NCI-H2107 treated with DMSO at 0.1 percent for 48 hours (cell line): Measurements from ENCODE around the gene ABCG4.
"Not testable (repeated sequence)": the region's sequence is repeated elsewhere in the genome, so short reads cannot be mapped to it uniquely, and the experiment has no call there.

Experiments
- DNase-seq: peaks from one replicate; lab custom pipeline; 2025; ENCODE audit not compliant: unreplicated experiment; lab: John Stamatoyannopoulos, UW

ABCG4 gene

GRCh38 chr11:119152604-119153003, 3.8 kb downstream of the ABCG4 start:
- no peak for DNase-seq

DNA sequence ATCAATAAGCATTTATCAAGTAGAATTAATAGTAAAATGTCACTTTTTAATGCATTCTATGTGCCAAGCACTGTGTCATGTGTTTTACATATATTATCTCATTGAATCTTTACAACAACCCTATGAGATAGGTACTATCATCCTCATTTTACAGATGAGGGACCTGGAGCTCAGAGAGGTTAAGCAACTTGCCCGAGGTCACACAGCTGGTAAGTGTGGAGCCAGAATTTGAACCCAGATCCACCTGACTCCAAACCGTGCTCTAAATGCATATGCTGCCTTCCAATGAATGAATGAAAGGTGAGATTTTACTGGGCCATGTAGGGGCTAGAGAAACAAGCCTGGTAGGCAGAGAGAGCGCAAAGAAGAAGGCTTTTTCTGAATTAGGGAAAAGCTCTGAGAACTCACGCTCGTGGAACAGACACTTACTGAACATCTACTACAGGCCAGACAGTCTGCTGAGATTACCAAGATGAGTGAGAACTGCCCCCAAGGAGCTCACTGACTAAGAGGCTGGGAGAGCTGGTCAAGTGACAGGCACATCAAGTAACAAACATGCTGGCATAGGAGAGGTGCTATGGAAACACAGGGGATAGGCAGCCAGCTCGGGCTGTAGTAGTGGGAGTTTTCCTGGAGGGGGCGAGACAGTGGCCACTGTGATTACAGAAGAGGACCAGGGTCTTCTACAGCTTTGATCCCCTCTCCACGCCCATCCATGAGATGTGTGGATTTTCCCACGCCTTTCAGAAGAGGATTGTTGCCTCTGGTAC, 4.4 kb downstream of the ABCG4 start:
- no peak for DNase-seq

DNA sequence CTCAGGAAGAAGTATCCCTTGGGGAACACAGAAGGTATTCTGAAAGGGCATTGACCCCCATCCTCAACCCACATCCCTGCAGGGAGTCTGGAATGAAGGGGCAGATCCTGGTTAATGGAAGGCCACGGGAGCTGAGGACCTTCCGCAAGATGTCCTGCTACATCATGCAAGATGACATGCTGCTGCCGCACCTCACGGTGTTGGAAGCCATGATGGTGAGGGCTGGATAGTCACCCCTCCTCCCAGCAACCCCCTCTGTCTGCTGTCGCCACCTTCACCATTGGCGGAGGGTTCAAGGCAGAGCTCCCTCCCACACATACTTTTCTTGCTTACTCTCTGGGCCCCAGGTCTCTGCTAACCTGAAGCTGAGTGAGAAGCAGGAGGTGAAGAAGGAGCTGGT, 5.3 kb downstream of the ABCG4 start:
- no peak for DNase-seq

DNA sequence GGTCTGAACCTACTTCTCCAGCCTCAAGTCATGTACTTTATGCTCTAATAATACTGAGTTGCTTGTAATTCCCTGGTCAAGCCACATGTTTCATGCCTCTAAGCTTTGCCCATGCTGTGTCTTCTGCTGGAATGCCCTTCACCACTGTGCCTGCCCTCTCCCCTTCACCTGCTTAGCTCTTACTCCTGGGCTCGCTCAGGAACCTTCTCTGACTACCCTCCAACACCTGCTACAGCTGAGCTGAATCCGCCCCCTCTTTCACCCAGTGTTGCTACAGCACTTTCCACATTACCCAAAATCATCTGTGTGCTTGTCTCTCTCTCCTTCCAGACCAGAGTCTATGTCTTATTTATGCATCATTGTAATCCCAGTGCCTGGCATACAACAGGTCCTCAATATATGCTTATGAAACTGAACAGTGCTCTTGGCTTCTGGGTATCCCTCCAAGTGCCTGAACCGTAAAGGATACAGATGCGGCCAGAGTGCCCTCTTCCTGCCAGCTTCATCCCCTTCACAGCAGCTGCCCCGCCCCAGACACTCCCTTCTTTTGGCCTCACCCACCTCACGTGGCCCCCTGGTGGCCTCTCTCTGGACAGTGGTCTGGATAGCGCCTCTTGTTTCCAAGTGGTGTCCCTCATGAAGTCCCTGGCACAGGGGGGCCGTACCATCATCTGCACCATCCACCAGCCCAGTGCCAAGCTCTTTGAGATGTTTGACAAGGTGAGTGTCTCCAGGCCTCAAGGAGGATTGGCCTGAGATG, 7.1 kb downstream of the ABCG4 start:
- no peak for DNase-seq

DNA sequence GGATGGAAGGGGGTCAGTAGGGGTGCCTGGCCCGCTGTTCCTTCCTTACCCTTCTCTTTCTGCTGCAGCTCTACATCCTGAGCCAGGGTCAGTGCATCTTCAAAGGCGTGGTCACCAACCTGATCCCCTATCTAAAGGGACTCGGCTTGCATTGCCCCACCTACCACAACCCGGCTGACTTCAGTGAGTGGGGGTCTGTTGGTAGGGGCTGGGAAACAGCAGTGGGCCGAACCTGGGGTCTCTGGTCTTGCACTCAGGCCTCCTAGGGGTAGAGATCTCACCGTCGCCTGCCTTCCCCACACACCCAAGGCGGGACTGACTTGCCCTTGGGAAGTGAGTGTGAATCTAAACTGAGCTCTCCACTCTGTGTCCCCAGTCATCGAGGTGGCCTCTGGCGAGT, 7.6 kb downstream of the ABCG4 start:
- no peak for DNase-seq

DNA sequence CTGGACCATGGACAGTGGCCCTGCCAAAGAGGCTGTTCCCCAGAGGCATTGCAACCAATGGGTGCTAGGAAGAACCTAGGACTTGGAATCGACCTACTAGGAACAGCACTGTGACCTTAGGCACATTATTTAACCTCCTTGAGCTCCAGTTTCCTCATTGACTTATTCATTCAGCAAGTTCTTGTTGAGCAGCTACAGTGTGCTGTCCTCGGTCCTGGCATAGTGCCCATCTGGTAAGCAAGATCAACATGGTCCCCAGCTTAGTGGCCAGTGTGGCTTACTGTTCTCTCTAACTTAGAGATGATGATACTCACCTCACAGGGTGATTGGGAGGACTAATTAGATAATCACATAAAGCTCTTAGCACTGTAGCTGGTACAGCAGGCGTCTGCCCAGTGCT, 8.2 kb downstream of the ABCG4 start:
- no peak for DNase-seq

GRCh38 chr11:119158467-119158866, 9.6 kb downstream of the ABCG4 start:
- no peak for DNase-seq

GRCh38 chr11:119160151-119160550, 11.3 kb downstream of the ABCG4 start:
- no peak for DNase-seq

DNA sequence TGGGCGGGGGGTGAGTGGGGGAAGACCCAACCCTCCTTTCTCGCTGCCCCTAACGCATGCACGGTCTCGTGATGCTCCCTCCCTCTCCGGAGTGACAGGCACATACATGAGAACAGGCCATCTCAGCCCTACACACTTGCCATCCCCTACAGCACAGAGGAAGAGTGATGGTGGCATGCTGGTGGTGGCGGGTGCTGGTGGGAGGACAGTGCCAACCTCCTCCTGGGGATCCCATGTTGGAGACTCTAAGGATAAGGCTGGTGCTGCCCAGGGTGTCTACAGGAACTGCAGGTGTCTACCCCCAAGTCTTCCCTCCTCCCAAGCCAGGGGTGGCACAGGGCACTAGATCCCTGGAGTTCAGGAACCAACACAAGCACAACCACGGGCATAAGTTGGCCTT, 13.0 kb downstream of the ABCG4 start:
- DNase-seq: no peak

DNA sequence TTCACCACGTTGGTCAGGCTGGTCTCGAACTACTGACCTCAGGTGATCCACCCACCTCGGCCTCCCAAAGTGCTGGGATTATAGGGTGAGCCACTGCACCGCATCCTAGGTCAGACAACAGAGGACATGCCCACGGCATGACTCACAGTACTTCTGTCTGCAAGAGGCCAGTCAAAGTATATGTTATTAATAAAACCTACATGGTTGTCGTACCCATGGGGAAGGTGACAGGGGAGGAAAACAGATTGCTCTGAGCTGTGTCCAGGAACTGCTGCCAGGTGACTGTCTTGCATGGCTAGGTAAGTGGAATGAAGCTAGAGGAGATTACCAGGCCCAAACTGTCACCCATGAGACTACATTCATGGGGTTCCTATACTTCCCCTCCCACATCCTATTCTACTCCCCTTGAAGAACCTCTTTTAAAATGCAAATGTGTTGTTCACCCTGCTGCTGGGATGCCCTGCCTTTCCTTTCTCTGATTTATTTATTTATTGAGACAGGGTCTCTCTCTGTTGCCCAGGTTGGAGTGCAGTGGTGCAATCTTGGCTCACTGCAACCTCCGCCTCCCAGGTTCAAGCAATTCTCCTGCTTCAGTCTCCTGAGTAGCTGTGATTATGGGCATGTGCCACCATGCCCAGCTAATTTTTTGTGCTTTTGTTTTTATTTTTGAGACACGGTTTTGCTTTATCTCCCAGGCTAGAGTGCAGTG, 17.7 kb downstream of the ABCG4 start:
- no peak for DNase-seq

- DNase-seq: not testable (repeated sequence)
These were observed 18.2 kb downstream of the ABCG4 start for GRCh38 chr11:119167077-119167458.

DNA sequence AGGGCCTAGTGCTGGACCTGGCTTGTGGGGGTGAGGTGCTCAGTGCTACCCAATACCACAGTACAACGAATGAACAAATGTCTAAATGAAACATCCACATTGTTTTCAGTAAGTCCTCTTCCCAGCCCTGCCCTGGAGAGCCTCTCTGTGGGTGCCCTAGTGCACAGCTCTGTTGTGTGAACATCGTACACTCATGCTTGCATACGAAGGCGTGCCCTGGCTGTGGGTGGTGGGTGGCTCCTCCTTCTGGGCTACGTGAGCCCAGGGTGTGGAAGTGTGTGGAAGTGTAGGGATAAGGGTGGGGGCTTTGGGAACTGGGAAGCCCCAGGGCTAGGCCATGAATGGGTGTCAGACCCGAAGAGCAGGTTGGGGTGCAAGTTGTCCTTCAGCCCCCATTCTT, 19.1 kb downstream of the ABCG4 start:
- DNase-seq: no peak

DNA sequence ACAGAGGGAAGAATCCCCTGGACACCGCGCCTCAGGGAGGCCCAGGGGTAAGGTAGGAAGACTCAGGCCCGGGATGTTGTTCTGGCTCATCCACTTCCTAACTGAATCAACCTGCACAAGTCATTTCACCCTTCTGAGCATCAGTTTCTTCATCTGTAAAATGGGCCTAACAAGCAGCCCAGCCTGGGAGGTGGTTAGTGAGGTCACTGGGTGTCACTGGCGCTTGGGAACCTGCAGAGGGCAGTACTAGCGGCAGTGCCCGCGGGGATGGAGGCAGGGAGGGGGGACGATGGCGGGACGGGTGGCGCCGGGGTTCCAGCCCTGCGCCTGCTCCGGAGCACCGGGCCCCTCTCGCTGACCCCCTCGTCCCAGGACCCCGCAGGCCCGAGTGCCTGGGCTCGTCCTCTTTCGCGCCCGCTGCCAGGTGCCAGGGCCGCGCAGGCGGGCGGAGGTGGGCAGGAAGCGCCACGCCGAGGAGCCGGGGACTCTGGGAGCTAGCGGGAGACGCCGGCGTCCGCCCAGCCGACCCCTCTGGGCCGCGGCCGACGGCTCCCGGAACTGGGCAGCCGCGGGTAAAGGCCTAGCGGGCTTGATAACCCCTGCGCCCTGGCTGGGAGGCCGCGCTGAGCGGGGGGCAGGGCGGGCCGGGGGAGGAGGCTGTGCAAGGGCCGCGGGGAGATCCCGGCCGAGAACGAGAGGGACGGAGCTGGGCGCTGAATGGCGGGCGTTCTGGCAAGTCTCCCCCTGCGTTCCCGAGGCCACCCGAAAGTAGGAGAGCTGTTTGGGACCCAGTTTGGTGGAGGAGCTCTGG, 19.8 kb downstream of the ABCG4 start, which contains the start of gene NLRX1:
NLRX1 (plus strand) TSS at position 255 of the 811 bp plus-strand sequence. CDS start 2,679 bp downstream, outside the sequence.
- peak; percentile 53 for DNase-seq

- no peak for DNase-seq
These were observed 20.4 kb downstream of the ABCG4 start for GRCh38 chr11:119169282-119169719.

GRCh38 chr11:119172513-119172912, 23.7 kb downstream of the ABCG4 start:
- no peak for DNase-seq

DNA sequence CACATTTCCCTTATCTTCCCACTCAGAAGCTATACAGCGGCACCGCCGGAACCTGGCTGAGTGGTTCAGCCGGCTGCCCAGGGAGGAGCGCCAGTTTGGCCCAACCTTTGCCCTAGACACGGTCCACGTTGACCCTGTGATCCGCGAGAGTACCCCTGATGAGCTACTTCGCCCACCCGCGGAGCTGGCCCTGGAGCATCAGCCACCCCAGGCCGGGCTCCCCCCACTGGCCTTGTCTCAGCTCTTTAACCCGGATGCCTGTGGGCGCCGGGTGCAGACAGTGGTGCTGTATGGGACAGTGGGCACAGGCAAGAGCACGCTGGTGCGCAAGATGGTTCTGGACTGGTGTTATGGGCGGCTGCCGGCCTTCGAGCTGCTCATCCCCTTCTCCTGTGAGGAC, 24.6 kb downstream of the ABCG4 start:
- no peak for DNase-seq

GRCh38 chr11:119175493-119176077, 26.7 kb downstream of the ABCG4 start:
- peak; percentile 6 for DNase-seq

DNA sequence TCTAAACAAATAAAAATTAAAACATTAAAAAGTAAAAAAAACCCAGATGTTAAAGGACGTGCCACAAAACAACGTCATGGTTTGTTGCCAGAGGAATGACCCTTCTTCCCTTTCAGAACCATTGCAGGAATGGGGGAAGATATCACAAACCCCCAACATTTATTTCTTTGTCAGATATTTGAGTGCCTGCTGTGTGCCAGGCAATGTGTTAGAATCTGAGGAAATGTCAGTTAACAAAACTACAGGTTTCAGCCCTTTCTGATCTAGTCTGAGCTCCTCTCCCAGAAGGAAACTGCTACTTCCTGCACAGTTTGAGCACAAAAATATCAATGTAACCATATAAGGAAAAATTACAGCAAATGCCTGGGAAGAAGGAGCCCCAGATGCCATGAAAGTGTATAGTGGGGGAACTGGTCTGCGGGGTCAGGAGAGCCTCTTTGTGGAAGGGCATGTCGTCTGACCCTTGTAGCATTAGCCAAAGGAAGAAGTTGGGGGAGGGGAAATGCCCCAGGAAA, 29.4 kb downstream of the ABCG4 start:
- no peak for DNase-seq

GRCh38 chr11:119179342-119179741, 30.5 kb downstream of the ABCG4 start:
- no peak for DNase-seq

DNA sequence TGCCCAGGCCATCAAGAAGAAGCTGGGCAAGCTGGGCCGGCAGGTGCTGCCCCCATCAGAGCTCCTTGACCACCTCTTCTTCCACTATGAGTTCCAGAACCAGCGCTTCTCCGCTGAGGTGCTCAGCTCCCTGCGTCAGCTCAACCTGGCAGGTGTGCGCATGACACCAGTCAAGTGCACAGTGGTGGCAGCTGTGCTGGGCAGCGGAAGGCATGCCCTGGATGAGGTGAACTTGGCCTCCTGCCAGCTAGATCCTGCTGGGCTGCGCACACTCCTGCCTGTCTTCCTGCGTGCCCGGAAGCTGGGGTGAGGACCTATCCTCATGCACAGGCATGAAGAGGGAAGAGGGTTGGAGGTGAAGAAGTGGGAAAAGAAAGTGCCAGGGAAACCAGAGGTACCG, 31.1 kb downstream of the ABCG4 start:
- DNase-seq: peak; percentile 70
